ENCODE results near the gene DENND5B.
"Not testable (repeated sequence)": the region's sequence is repeated elsewhere in the genome, so short reads cannot be mapped to it uniquely, and the experiment has no call there.

- not testable (repeated sequence) for TF ChIP-seq CTCF (conservative IDR thresholded peaks at IDR 0.05 in 1 of 2, IDR thresholded peaks at IDR 0.05 in 1 of 2; ENCODE audit: extremely low read depth in 1 of 2, insufficient read depth in 1 of 2, low read depth in 1 of 2, low read length in 2 of 2); EZH2 (IDR thresholded peaks at IDR 0.05; ENCODE audit: borderline replicate concordance, low read length)
Observed at GRCh38 chr12:31555466-31555865, 35.5 kb downstream of the DENND5B start.

Data from mammary epithelial cell (primary cell).